ENCODE results near the gene KCNJ2.

KCNJ2 gene

GRCh38 chr17:70159980-70160379, 9.4 kb upstream of the KCNJ2 start:
- no peak for DNase-seq

- no peak for DNase-seq
Measured at GRCh38 chr17:70161519-70161918, 7.8 kb upstream of the KCNJ2 start.

DNA sequence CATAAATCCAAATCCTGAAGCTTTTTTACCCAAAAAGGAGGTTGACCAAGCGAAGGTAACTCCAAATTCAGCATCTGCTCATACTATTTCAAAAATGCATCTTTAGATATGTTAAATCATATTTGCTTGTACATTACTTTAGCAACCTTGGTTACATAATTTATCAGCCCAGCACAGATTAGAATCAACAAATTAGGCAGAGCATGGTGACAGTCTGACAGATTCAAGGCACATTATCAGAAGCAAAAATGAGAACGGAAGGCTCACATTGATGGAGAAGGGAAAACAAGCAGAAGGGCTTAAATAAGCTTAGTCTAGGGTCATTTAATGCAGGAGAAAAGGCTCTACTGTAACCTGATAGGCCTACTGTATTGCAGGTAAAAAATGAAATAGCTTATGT, 3.9 kb upstream of the KCNJ2 start:
- no peak for DNase-seq

GRCh38 chr17:70166615-70167014, 2.7 kb upstream of the KCNJ2 start:
- DNase-seq = no peak

- DNase-seq = peak in 1 of 2 donors; percentile 34
Measured at GRCh38 chr17:70168044-70168976, 1.0 kb upstream of the KCNJ2 start.

DNA sequence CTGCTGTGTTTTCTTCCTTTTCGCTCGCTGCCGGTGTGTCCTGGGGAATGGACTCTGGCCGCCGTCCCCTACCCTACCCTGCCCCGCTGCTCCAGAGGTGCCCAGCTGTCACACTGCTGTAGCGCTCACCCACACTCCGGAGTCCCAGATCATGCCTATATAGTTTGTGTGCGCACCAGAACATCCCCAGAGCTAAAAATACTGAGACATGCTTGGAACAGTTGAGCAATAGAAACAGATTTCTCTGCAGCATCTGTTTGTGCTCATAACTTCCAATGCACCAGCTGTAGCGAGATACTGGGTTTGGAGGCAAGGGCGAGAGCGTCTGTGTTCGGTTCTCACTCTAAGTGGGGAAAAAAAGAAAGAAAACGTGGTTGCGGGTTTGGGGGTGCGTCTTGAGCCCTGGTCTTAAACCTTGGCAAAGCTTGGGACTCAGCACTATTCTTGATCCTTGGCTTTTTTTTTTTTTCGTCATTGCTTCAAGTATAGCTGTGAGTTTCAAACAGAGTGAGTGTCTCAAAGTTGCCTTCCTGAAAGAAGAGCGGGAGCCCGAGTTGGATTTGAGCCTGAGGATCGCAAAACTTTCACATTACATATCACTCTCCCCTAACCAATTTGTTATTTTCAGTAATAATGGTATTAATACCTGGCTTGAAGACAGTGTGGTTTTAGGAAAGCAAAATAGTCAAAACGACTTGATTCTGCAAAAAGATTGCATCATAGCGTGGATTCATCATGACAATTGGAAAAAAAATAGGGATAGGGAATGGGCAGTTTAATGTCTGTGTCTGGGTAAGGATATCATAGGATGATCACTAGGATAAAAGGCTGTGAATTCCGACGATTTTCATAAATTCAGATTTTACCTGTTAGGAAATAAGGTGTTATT, 621 bp downstream of the KCNJ2 start:
- DNase-seq = no peak

GRCh38 chr17:70171159-70171558, 1.8 kb downstream of the KCNJ2 start:
- no peak for DNase-seq

GRCh38 chr17:70172449-70172848, 3.1 kb downstream of the KCNJ2 start:
- no peak for DNase-seq

GRCh38 chr17:70172923-70173322, 3.6 kb downstream of the KCNJ2 start:
- no peak for DNase-seq

DNA sequence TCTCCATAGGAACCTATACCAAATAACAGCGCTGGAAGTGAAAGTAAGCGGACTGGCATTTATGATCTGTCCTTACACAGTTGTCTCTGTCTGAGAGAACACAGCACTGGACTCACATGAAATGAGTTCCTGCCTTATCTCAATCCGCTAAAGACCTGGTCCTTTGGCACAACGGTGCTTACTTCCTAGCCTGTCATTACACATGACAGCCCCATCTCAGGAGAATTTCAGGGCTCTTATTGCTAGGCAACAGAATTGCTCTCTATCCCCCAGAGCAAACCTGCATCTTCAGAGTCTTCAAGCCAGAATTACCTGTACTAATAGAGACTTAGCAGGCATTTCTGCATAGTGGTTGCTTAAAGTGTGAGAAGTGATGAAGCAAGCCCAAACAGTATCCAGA, 4.3 kb downstream of the KCNJ2 start:
- no peak for DNase-seq

- no peak for DNase-seq
Measured at GRCh38 chr17:70181376-70181775, 12.0 kb downstream of the KCNJ2 start.

GRCh38 chr17:70181866-70182265, 12.5 kb downstream of the KCNJ2 start:
- no peak for DNase-seq

DNA sequence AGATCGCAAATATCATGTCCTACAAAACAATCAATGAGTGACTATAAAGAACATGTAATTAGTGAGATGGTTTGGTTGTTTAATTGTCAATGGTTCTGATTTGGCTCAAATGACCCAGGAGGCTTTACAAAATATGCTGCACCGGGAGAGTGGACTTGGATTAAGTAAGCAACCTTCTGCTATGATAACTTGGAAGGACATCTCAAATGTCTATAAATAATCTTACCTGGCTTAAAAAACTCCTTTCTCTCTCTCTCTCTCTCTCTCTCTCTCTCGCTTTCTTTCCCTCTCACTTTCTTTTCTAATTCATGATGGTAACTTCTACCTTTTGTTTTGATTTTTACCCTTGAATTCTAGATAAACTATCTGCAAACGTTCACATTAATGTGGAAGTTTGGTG, 14.2 kb downstream of the KCNJ2 start:
- DNase-seq = no peak

GRCh38 chr17:70184207-70184606, 14.9 kb downstream of the KCNJ2 start:
- DNase-seq = no peak

DNA sequence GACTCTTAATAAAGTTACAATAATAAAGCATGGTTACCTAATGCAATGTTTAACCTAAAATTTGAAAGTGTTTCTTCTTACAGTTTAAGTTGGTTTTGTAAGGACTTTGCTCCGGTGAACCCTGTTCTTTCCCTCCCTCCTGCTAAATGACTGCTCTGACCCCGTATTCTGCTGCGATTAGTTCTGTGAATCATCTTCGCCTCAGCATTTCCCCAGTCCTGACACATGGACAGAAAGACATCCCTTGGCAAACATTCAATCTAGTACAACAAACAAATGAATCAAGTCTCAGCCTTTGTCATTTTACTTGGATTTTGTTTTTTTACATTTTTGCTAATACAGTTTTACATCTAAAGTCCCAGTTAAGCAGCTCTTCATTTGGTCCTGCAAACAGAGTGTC, 15.4 kb downstream of the KCNJ2 start:
- DNase-seq = no peak

DNA sequence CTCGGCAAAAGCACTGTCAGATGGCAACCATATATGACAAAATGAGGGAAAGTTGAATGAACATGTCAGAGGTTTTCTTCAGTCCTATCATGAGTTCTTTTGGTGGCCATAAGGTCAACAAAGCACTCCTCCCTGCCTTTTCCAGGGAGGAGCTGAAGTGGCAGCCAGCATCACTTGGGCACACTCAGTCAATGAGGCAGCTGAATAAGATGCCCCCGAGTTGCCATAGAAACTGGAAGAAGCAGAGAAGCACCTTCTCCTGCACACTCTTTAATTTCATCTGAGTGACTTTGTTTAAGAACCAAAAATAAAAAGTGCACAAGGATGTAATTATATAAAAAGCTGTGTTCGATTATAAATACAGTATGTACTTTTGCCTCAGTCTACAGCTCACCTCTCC, 16.0 kb downstream of the KCNJ2 start:
- no peak for DNase-seq

GRCh38 chr17:70187383-70187782, 18.1 kb downstream of the KCNJ2 start:
- no peak for DNase-seq

DNA sequence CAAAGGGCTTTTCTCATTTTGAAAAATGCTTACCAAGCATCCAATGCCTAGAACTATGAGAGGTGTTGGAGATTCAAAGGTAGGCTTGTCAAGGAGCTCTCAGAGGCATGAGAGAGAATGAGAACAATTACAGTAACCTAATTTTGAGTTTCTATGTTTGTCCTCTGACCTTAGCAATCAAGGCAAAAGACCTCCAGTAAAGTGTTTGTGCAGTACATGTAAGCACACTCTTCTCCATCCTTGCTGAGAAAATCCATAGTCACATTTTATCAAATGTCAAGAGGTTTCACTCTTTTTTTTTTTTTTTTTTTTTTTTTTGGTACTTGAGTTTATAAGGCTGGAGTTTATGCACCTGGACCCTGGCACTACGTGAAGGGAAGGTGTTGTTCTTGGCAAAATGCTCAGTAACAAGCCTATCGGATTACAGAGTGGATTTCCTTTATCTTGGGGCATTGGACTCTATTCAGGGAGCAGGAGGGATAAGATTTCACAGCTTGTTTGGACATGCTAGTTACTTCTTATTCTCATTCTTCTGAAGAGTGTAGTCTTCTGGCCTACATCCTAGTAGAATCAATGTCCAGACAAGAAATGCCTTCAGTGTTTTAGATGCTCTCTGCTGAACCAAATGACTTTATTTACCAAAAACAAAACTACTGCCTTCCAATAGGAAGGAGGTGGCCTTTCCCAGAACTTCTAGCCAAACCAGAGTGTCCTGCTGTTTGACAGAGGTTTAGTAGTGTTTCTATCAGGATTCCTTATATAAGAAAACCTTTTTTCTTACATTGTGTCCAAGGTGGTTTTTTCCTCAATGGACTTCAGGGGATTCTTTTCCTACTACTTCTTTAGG, 21.9 kb downstream of the KCNJ2 start:
- DNase-seq = no peak

DNA sequence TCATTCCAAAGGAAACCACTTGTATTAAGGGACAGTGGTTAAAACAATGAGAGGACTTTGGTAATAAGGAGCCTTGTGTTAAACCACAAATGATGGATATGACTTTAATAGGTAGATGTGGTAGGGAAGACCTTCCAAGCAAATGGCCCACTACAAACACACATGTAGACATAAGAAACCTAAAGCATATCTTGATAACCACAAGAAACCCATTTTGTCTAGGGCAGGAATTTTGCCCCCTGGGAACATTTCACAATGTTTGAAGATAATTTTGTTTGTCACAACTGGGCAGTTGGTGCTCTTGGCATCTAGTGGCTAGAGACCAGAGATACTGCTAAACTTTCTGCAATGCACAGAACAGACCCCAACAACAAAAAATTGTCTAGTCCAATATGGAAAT, 25.8 kb downstream of the KCNJ2 start:
- DNase-seq = no peak

DNA sequence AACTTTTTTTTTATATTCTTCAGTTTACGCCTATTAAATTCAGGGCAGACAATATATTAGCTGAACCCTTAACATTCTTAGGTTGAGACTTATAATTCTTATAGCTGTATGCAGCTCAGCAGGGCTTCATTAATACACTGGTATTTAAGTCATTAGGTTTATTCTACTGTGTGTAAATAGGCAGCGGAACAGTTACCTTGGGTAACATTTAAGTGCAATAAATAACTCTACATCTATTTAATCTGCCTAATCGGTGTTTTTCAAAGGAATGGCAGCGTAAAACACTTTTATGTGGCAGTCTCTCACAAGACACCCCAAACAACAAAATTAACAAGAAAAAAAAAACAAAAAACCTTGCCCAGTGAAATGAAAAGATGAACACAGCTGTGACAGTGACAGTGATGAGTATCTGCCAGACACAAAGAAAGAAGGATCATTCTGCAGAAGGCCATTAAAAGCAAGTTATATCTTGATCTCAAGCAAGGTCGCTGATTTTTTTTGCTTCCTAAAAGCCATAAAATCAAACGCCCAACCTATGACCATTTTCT, 32.6 kb downstream of the KCNJ2 start:
- no peak for DNase-seq

DNA sequence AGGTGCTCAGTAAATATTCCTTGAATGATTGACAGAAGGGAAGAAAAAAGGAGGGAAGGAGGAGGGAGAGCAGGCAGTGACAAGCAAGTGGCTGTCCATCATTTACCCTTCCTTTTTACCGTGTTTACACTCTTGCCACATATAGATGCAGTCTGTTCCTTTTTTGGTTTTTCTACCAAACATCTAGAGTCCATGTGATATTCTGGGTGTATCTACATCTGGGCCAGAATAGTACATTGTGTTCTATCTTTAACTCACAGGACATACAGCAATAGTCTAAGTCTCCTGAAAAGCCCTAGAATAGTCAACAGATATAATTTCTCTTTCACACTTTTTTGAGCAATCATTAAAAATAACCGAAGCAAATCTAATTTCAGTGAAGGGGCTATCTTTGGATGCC, 33.5 kb downstream of the KCNJ2 start:
- no peak for DNase-seq

GRCh38 chr17:70204431-70204830, 35.1 kb downstream of the KCNJ2 start:
- no peak for DNase-seq

DNA sequence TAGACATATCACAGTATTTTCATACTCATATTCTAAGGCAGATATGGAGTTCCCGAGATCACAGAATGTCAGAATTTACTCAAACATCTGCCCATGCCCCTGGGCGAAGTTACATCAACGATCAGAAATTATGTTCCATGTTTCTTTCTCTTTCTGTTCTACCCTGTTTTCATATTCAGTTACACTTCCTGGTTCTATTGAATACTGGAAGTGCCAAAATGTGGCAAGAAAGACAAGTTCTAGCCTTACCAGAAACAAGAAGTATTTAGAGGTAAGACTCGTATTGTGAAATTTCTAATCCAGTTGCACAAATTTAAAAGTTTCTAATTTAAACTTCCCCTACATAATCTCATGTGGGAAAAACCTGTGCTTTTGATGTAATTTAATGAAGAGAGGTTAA, 36.1 kb downstream of the KCNJ2 start:
- peak in 1 of 2 donors; percentile 4 for DNase-seq
